B cell (primary cell): ENCODE results near the gene PFKFB3.

ENCODE experiments used
- EZH2 ChIP-seq: IDR thresholded peaks from 2 replicates; pipeline ENCODE4 v1.6.1; 2012; ENCODE audit warnings: borderline replicate concordance, low read depth, mild to moderate bottlenecking, moderate library complexity, low read length; ENCODE audit not compliant: insufficient read depth, poor library complexity, severe bottlenecking
- TF ChIP-seq, protein P1 (sequence below): fragments of 200-600 bp; IDR thresholded peaks from one replicate; pipeline ENCODE4 v1.8.0; 2022; ENCODE audit warnings: antibody characterized with exemption, mild to moderate bottlenecking

DNA sequence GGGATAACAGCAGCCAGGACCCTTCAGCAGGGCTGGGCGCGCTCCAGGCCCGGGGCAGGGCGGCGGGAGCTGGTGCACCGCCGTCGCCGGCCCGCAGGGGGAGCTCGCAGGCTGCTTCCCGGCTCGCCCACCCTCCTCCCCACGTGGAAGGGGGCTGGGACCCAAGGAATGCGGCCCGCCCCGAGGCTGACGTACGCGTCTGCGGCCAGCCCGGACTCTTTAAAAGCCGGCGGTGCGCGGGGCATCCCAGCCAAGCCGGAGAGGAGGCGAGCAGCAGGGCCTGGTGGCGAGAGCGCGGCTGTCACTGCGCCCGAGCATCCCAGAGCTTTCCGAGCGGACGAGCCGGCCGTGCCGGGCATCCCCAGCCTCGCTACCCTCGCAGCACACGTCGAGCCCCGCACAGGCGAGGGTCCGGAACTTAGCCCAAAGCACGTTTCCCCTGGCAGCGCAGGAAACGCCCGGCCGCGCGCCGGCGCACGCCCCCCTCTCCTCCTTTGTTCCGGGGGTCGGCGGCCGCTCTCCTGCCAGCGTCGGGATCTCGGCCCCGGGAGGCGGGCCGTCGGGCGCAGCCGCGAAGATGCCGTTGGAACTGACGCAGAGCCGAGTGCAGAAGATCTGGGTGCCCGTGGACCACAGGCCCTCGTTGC, at the start of gene PFKFB3:
- TF ChIP-seq, protein P1, sequence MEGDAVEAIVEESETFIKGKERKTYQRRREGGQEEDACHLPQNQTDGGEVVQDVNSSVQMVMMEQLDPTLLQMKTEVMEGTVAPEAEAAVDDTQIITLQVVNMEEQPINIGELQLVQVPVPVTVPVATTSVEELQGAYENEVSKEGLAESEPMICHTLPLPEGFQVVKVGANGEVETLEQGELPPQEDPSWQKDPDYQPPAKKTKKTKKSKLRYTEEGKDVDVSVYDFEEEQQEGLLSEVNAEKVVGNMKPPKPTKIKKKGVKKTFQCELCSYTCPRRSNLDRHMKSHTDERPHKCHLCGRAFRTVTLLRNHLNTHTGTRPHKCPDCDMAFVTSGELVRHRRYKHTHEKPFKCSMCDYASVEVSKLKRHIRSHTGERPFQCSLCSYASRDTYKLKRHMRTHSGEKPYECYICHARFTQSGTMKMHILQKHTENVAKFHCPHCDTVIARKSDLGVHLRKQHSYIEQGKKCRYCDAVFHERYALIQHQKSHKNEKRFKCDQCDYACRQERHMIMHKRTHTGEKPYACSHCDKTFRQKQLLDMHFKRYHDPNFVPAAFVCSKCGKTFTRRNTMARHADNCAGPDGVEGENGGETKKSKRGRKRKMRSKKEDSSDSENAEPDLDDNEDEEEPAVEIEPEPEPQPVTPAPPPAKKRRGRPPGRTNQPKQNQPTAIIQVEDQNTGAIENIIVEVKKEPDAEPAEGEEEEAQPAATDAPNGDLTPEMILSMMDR, result peak; percentile 91
- no peak for TF ChIP-seq EZH2
